Retinal pigment epithelial cell (primary cell): ENCODE data around the gene ADARB2.

Experiments used
- DNase-seq: peaks from one replicate; pipeline ENCODE4 v3.0.0-alpha.2; 2010; ENCODE audit warnings: low read depth
- H3K4me3 ChIP-seq: 2 replicates; pipeline ENCODE4 v1.5.1; 2011; ENCODE audit warnings: mild to moderate bottlenecking, low read length, control low read depth, moderate library complexity
- TF ChIP-seq, protein P1 (sequence below): conservative IDR thresholded peaks from 2 replicates; pipeline ENCODE4 v1.5.1; 2011; ENCODE audit warnings: low read depth, low read length, control low read depth, inconsistent platforms

The ADARB2 gene

GRCh38 chr10:1677307-1677939, 59.9 kb downstream of the ADARB2 start:
- TF ChIP-seq, protein P1, sequence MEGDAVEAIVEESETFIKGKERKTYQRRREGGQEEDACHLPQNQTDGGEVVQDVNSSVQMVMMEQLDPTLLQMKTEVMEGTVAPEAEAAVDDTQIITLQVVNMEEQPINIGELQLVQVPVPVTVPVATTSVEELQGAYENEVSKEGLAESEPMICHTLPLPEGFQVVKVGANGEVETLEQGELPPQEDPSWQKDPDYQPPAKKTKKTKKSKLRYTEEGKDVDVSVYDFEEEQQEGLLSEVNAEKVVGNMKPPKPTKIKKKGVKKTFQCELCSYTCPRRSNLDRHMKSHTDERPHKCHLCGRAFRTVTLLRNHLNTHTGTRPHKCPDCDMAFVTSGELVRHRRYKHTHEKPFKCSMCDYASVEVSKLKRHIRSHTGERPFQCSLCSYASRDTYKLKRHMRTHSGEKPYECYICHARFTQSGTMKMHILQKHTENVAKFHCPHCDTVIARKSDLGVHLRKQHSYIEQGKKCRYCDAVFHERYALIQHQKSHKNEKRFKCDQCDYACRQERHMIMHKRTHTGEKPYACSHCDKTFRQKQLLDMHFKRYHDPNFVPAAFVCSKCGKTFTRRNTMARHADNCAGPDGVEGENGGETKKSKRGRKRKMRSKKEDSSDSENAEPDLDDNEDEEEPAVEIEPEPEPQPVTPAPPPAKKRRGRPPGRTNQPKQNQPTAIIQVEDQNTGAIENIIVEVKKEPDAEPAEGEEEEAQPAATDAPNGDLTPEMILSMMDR, result no peak
- DNase-seq, result no peak
- no peak overlapping the region for H3K4me3 ChIP-seq

- H3K4me3 ChIP-seq, result no peak overlapping the region
- no peak for DNase-seq
- TF ChIP-seq, protein P1, result no peak
Measured at GRCh38 chr10:1674501-1674900, 62.8 kb downstream of the ADARB2 start.

GRCh38 chr10:1673568-1674345, 63.6 kb downstream of the ADARB2 start:
- no peak for DNase-seq
- TF ChIP-seq, protein P1, result no peak
- H3K4me3 ChIP-seq, result no peak overlapping the region

DNA sequence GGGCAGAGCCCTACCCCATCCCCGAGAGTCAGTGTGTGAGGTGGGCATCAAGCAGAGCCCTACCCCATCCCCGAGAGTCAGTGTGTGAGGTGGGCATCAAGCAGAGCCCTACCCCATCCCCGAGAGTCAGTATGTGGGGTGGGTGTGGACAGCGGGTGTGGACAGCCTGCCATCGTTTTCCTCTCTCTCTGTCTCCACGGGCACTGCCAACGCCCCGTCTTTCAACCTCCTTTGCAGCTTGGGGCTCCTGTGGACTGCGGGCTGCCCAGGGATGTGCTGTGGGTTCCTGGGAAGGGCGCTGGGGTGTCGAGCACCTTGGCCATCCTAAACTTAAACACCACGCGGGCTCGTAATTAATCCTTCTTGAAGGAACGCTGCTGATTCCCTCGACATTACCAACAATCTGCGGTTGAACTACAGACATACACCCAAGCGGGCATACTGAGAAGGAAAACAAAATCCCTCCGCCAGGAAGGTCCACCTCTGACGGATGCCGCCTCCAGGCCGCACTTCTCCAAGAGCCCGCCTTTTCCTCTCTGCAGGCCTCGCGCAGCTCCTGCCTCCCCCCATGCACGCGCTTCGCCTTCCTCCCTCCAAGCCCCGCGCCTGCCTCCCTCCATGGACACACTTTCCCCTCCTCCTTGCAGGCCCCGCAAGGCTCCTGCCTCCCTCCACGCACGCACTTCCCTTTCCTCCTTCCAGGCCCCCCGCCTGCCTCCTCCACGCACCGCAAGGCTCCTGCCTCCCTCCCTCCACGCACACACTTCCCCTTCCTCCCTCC, 65.1 kb downstream of the ADARB2 start:
- TF ChIP-seq, protein P1, result no peak
- DNase-seq, result no peak
- no peak overlapping the region for H3K4me3 ChIP-seq

- no peak overlapping the region for H3K4me3 ChIP-seq
- TF ChIP-seq, protein P1, result no peak
- no peak for DNase-seq
Measured at GRCh38 chr10:1671366-1672000, 65.8 kb downstream of the ADARB2 start.

DNA sequence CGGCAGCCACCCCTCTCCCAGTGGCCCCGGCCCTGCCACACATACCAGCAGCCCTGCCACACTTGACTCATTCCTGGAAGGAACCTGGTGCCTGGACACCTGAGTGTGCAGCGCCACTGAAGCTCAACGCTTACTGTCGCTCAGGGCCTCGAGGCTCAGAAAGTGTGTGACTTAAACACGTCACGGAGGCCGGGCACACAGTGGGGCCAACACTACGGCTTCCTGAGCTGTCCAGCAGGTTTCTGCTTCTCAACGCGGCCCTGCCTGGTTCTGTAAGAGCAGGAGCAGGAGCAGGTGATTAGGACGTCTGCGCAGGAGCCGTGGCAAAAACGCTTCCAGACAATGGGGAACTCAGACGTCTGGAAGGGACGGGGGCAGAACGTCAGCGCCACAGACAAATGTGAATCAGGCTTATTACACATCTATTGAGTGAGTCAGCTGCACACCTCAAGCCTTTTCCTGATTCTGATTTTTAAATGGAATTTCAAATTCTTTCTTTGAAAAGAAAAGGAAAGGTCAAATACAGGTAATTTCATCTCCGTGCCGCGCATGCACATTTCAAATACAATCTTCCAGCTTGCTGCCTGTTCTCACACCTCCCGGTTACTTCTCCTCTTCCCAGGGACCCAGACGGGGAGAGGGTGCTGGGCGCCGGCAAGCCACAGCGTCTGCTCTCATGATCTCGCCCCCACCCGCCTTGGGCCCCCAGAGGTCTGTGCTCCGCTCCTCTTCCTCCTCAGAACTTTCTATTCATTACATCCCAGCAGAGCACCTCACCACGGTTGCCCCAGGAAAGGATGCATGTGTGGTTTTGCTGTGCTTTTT, 66.6 kb downstream of the ADARB2 start:
- TF ChIP-seq, protein P1, result no peak
- DNase-seq, result no peak
- H3K4me3 ChIP-seq, result no peak overlapping the region
